ENCODE data around the gene ONECUT3.

The ONECUT3 gene

GRCh38 chr19:1807695-1808394 lies 54.5 kb downstream of the ONECUT3 start:
- 84 to 88% methylated on average over 30 of the region's 30 CpGs for WGBS, 2 experiments
- no peaks in the 10 kb centered on the region for H3K4me1 ChIP-seq (ENCODE audit: control insufficient read depth, insufficient read depth, low read length)
- peaks cover 9% of the 10 kb centered on the region for H3K27me3 ChIP-seq (ENCODE audit: control insufficient read depth, insufficient read depth, low read length, poor library complexity, severe bottlenecking)
- no peak overlapping the region for H3K27ac ChIP-seq (ENCODE audit: insufficient read depth, low read depth, low read length, poor library complexity, severe bottlenecking)
- no peaks in the 10 kb centered on the region for H3K36me3 ChIP-seq (ENCODE audit: control insufficient read depth, insufficient read depth, low read length)
- no peak overlapping the region for H3K4me3 ChIP-seq (ENCODE audit: insufficient read depth, low read depth, low read length)
- no peaks in the 10 kb centered on the region for H3K9me3 ChIP-seq (ENCODE audit: control insufficient read depth, low read length)

- 91 to 94% methylated on average over 2 of the region's 2 CpGs for WGBS, 2 experiments
- no peaks in the 10 kb centered on the region for H3K9me3 ChIP-seq (ENCODE audit: control insufficient read depth, low read length)
- H3K4me3 ChIP-seq (ENCODE audit: insufficient read depth, low read depth, low read length): no peak overlapping the region
- H3K36me3 ChIP-seq (ENCODE audit: control insufficient read depth, insufficient read depth, low read length): no peaks in the 10 kb centered on the region
- no peak overlapping the region for H3K27ac ChIP-seq (ENCODE audit: insufficient read depth, low read depth, low read length, poor library complexity, severe bottlenecking)
- peaks cover 9% of the 10 kb centered on the region for H3K27me3 ChIP-seq (ENCODE audit: control insufficient read depth, insufficient read depth, low read length, poor library complexity, severe bottlenecking)
- H3K4me1 ChIP-seq (ENCODE audit: control insufficient read depth, insufficient read depth, low read length): no peaks in the 10 kb centered on the region
These were observed 55.1 kb downstream of the ONECUT3 start for GRCh38 chr19:1808395-1808731.

- Histone ChIP-seq H3K27ac (ENCODE audit: insufficient read depth, low read depth, low read length, poor library complexity, severe bottlenecking) (no peak overlapping the region), H3K4me1 (ENCODE audit: control insufficient read depth, insufficient read depth, low read length) (no peaks in the 10 kb centered on the region), H3K4me3 (ENCODE audit: insufficient read depth, low read depth, low read length) (no peak overlapping the region), H3K36me3 (ENCODE audit: control insufficient read depth, insufficient read depth, low read length) (no peaks in the 10 kb centered on the region), H3K27me3 (ENCODE audit: control insufficient read depth, insufficient read depth, low read length, poor library complexity, severe bottlenecking) (peaks cover 9% of the 10 kb centered on the region), H3K9me3 (ENCODE audit: control insufficient read depth, low read length) (no peaks in the 10 kb centered on the region)
- WGBS, 2 experiments: 87 to 88% methylated on average over 18 of the region's 18 CpGs
These were observed 56.4 kb downstream of the ONECUT3 start for GRCh38 chr19:1809678-1810077.

- H3K27ac ChIP-seq (ENCODE audit: insufficient read depth, low read depth, low read length, poor library complexity, severe bottlenecking): no peak overlapping the region
- WGBS, 2 experiments: 92% methylated on average over 19 of the region's 19 CpGs
- peaks cover 9% of the 10 kb centered on the region for H3K27me3 ChIP-seq (ENCODE audit: control insufficient read depth, insufficient read depth, low read length, poor library complexity, severe bottlenecking)
- H3K36me3 ChIP-seq (ENCODE audit: control insufficient read depth, insufficient read depth, low read length): no peaks in the 10 kb centered on the region
- no peak overlapping the region for H3K4me3 ChIP-seq (ENCODE audit: insufficient read depth, low read depth, low read length)
- no peaks in the 10 kb centered on the region for H3K9me3 ChIP-seq (ENCODE audit: control insufficient read depth, low read length)
- H3K4me1 ChIP-seq (ENCODE audit: control insufficient read depth, insufficient read depth, low read length): no peaks in the 10 kb centered on the region
These were observed 57.3 kb downstream of the ONECUT3 start for GRCh38 chr19:1810439-1811160.

- H3K9me3 ChIP-seq (ENCODE audit: control insufficient read depth, low read length): no peaks in the 10 kb centered on the region
- WGBS, 2 experiments: 53 to 62% methylated on average over 13 of the region's 13 CpGs
- H3K4me3 ChIP-seq (ENCODE audit: insufficient read depth, low read depth, low read length): no peak overlapping the region
- H3K36me3 ChIP-seq (ENCODE audit: control insufficient read depth, insufficient read depth, low read length): no peaks in the 10 kb centered on the region
- no peaks in the 10 kb centered on the region for H3K4me1 ChIP-seq (ENCODE audit: control insufficient read depth, insufficient read depth, low read length)
- H3K27me3 ChIP-seq (ENCODE audit: control insufficient read depth, insufficient read depth, low read length, poor library complexity, severe bottlenecking): peaks cover 9% of the 10 kb centered on the region
- no peak overlapping the region for H3K27ac ChIP-seq (ENCODE audit: insufficient read depth, low read depth, low read length, poor library complexity, severe bottlenecking)
These were observed 58.2 kb downstream of the ONECUT3 start for GRCh38 chr19:1811472-1811894.

GRCh38 chr19:1811942-1812425 lies 58.7 kb downstream of the ONECUT3 start, which contains the start of gene ATP8B3:
Gene ATP8B3, minus strand, starts transcription at chr19:1812276. Its CDS starts 540 bp downstream, at chr19:1811736.
- Histone ChIP-seq H3K4me1 (ENCODE audit: control insufficient read depth, insufficient read depth, low read length) (no peaks in the 10 kb centered on the region), H3K27ac (ENCODE audit: insufficient read depth, low read depth, low read length, poor library complexity, severe bottlenecking) (peak within 1 kb of the TSS; percentile 67), H3K36me3 (ENCODE audit: control insufficient read depth, insufficient read depth, low read length) (peaks cover 3% of the 10 kb centered on the region), H3K9me3 (ENCODE audit: control insufficient read depth, low read length) (no peaks in the 10 kb centered on the region), H3K4me3 (ENCODE audit: insufficient read depth, low read depth, low read length) (peak within 1 kb of the TSS; percentile 54), H3K27me3 (ENCODE audit: control insufficient read depth, insufficient read depth, low read length, poor library complexity, severe bottlenecking) (peaks cover 9% of the 10 kb centered on the region)
- 4 to 5% methylated on average over 48 of the region's 48 CpGs for WGBS, 2 experiments

GRCh38 chr19:1812426-1813191 lies 59.3 kb downstream of the ONECUT3 start:
- H3K9me3 ChIP-seq (ENCODE audit: control insufficient read depth, low read length): no peaks in the 10 kb centered on the region
- H3K4me1 ChIP-seq (ENCODE audit: control insufficient read depth, insufficient read depth, low read length): no peaks in the 10 kb centered on the region
- H3K27ac ChIP-seq (ENCODE audit: insufficient read depth, low read depth, low read length, poor library complexity, severe bottlenecking): peak overlapping the region; percentile 67
- peak overlapping the region; percentile 54 for H3K4me3 ChIP-seq (ENCODE audit: insufficient read depth, low read depth, low read length)
- WGBS, 2 experiments: 1% methylated on average over 47 of the region's 47 CpGs
- peaks cover 8% of the 10 kb centered on the region for H3K36me3 ChIP-seq (ENCODE audit: control insufficient read depth, insufficient read depth, low read length)
- peaks cover 9% of the 10 kb centered on the region for H3K27me3 ChIP-seq (ENCODE audit: control insufficient read depth, insufficient read depth, low read length, poor library complexity, severe bottlenecking)

- H3K4me1 ChIP-seq (ENCODE audit: control insufficient read depth, insufficient read depth, low read length): no peaks in the 10 kb centered on the region
- peaks cover 10% of the 10 kb centered on the region for H3K36me3 ChIP-seq (ENCODE audit: control insufficient read depth, insufficient read depth, low read length)
- no peaks in the 10 kb centered on the region for H3K9me3 ChIP-seq (ENCODE audit: control insufficient read depth, low read length)
- WGBS, 2 experiments: 64 to 68% methylated on average over 21 of the region's 21 CpGs
- H3K4me3 ChIP-seq (ENCODE audit: insufficient read depth, low read depth, low read length): peak overlapping the region; percentile 54
- no peak overlapping the region for H3K27ac ChIP-seq (ENCODE audit: insufficient read depth, low read depth, low read length, poor library complexity, severe bottlenecking)
- H3K27me3 ChIP-seq (ENCODE audit: control insufficient read depth, insufficient read depth, low read length, poor library complexity, severe bottlenecking): peaks cover 9% of the 10 kb centered on the region
These were observed 60.2 kb downstream of the ONECUT3 start for GRCh38 chr19:1813192-1814182.

GRCh38 chr19:1814391-1814790 lies 61.1 kb downstream of the ONECUT3 start:
- no peak overlapping the region for H3K4me3 ChIP-seq (ENCODE audit: insufficient read depth, low read depth, low read length)
- H3K36me3 ChIP-seq (ENCODE audit: control insufficient read depth, insufficient read depth, low read length): peaks cover 10% of the 10 kb centered on the region
- 93 to 94% methylated on average over 10 of the region's 10 CpGs for WGBS, 2 experiments
- no peaks in the 10 kb centered on the region for H3K4me1 ChIP-seq (ENCODE audit: control insufficient read depth, insufficient read depth, low read length)
- no peak overlapping the region for H3K27ac ChIP-seq (ENCODE audit: insufficient read depth, low read depth, low read length, poor library complexity, severe bottlenecking)
- no peaks in the 10 kb centered on the region for H3K9me3 ChIP-seq (ENCODE audit: control insufficient read depth, low read length)
- peaks cover 9% of the 10 kb centered on the region for H3K27me3 ChIP-seq (ENCODE audit: control insufficient read depth, insufficient read depth, low read length, poor library complexity, severe bottlenecking)

All from ectodermal cell (in vitro differentiated cells).